ENCODE data around the gene EVC2.

- no peak for TF ChIP-seq POLR2A (IDR thresholded peaks at IDR 0.05)
- TF ChIP-seq CTCF (IDR thresholded peaks at IDR 0.05): no peak
- TF ChIP-seq POLR2AphosphoS5 (IDR thresholded peaks at IDR 0.05): no peak
Observed at GRCh38 chr4:5618051-5618960, 90.1 kb downstream of the EVC2 start.
